ENCODE results near the gene DLG2. TPM values are rescaled to one million over a fixed set of nuclear protein-coding genes. Genes with fewer than 3 reads are reported as not detected.
A peak's percentile ranks its signal among the peaks of the same experiment; 100 is the strongest.

DLG2 gene
- total and polyA plus RNA-seq, 2 of the 8 experiments (the other 6 are each of a cell fraction or from before 2014, with no cell fraction given) = 1.7 to 14.3 TPM

DNA sequence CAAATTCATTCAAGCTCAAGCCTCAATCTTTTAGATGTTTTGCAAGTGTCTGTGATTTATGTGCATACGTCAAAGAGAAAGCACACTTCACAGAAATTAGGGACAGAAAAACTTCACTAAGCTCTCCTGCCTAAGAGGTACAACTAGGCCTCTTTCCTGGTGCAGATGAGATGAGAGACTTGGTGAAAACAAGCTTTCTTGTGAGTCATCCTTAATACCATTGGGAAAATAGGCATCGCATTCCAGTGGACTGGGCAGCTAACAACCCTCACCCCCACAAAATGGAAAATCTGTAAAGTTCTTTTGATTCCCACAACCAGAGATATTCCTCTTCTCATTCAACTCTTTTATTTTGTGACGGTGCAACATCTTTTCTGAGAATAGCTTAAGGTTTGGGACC, 1230.6 kb downstream of the DLG2 start:
- Histone ChIP-seq H2AK5ac (ENCODE audit: low read depth, low read length) (no peak overlapping the region), H3K23me2 (ENCODE audit: low read depth, low read length) (no peaks in the 10 kb centered on the region), H3K4ac (replicated peaks; ENCODE audit: insufficient read length, low read depth, low read length) (no peak overlapping the region), H4K20me1 (replicated peaks in 1 of 2; ENCODE audit: control insufficient read depth in 1 of 2, insufficient read depth in 2 of 2, low read length in 2 of 2) (no peaks in the 10 kb centered on the region), H3K23ac (ENCODE audit: insufficient read length) (no peak overlapping the region), H2BK15ac (ENCODE audit: low read length) (no peak overlapping the region), H2AFZ (ENCODE audit: low read length) (0 out of 2 replicates have a peak overlapping the region, but pooled peaks have one; percentile 35), H2BK120ac (replicated peaks; ENCODE audit: low read depth, low read length) (no peak overlapping the region), H3K4me3 (ENCODE audit: extremely low read depth in 1 of 4, insufficient read depth in 2 of 4, low read depth in 3 of 4, low read length in 4 of 4) (no peak overlapping the region), H3K79me1 (ENCODE audit: low read depth, low read length) (no peaks in the 10 kb centered on the region), H3K18ac (ENCODE audit: extremely low read depth, low read length) (no peak overlapping the region), H3K27ac (ENCODE audit: low read depth, low read length) (no peak overlapping the region), H3K27me3 (replicated peaks in 1 of 4; ENCODE audit: control insufficient read depth in 3 of 4, extremely low read depth in 1 of 4, insufficient read depth in 3 of 4, low read length in 3 of 4) (peaks cover 0 to 3% (median 0%) of the 10 kb centered on the region in 4 experiments; a peak in 1 of 7 replicates), H3K9me3 (ENCODE audit: insufficient read depth in 2 of 2, low read depth in 1 of 2, low read length in 1 of 2) (no peaks in the 10 kb centered on the region), H3K79me2 (ENCODE audit: control insufficient read depth in 1 of 2, insufficient read depth in 2 of 2, low read length in 2 of 2) (no peaks in the 10 kb centered on the region), H4K91ac (replicated peaks; ENCODE audit: insufficient read length, low read length) (no peak overlapping the region), H3K4me2 (ENCODE audit: insufficient read depth in 1 of 2, low read depth in 2 of 2, low read length in 2 of 2) (no peak overlapping the region), H3K4me1 (replicated peaks in 1 of 4; ENCODE audit: control insufficient read depth in 3 of 4, insufficient read depth in 4 of 4, low read length in 3 of 4) (no peaks in the 10 kb centered on the region), H4K8ac (ENCODE audit: extremely low read depth, insufficient read depth, low read length) (no peak overlapping the region), H3K36me3 (ENCODE audit: control insufficient read depth in 2 of 4, insufficient read depth in 4 of 4, low read length in 3 of 4) (no peaks in the 10 kb centered on the region), H3K9ac (replicated peaks in 1 of 4; ENCODE audit: extremely low read depth in 1 of 4, low read depth in 3 of 4, low read length in 3 of 4) (no peak overlapping the region), H2BK12ac (ENCODE audit: low read depth, low read length) (no peak overlapping the region), H2BK5ac (ENCODE audit: low read depth, low read length) (no peak overlapping the region), H2BK20ac (ENCODE audit: low read length) (no peak overlapping the region), H3K56ac (replicated peaks; ENCODE audit: insufficient read length, low read depth, low read length) (no peak overlapping the region), H3K14ac (ENCODE audit: insufficient read length) (no peak overlapping the region), H4K5ac (ENCODE audit: insufficient read length, low read depth, low read length) (no peak overlapping the region)
- DNase-seq (ENCODE audit: low read depth in 1 of 2, low spot score in 2 of 2) = no peak
- POLR2A ChIA-PET (ENCODE audit: partially characterized antibody) = no interaction called here
- CTCF ChIA-PET (ENCODE audit: partially characterized antibody) = interaction anchor here (0.7 to 7.7 kb wide), 15 partner anchors 15 to 560 kb away, joined by 3 to 112 read pairs (median 5); no protein-coding TSS in a partner anchor
- no peak for TF ChIP-seq HDAC2 (IDR thresholded peaks at IDR 0.05; ENCODE audit: borderline replicate concordance in 1 of 2, low read depth in 2 of 2, low read length in 2 of 2)
- TF ChIP-seq BACH1 (IDR thresholded peaks at IDR 0.05; ENCODE audit: low read length) = no peak
- TF ChIP-seq FOSL1 (IDR thresholded peaks at IDR 0.05; ENCODE audit: insufficient read depth, low read depth, low read length) = no peak
- TF ChIP-seq CEBPB (IDR thresholded peaks at IDR 0.05; ENCODE audit: low read depth, low read length) = no peak
- TF ChIP-seq, protein P1, sequence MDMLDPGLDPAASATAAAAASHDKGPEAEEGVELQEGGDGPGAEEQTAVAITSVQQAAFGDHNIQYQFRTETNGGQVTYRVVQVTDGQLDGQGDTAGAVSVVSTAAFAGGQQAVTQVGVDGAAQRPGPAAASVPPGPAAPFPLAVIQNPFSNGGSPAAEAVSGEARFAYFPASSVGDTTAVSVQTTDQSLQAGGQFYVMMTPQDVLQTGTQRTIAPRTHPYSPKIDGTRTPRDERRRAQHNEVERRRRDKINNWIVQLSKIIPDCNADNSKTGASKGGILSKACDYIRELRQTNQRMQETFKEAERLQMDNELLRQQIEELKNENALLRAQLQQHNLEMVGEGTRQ (IDR thresholded peaks at IDR 0.05; ENCODE audit: low read length) = no peak
- no peak for TF ChIP-seq TCF12 (IDR thresholded peaks at IDR 0.05; ENCODE audit: low read depth, low read length)
- TF ChIP-seq SIN3A (conservative IDR thresholded peaks at IDR 0.05 in 1 of 2, IDR thresholded peaks at IDR 0.05 in 1 of 2; ENCODE audit: low read depth in 1 of 2, low read length in 2 of 2) = no peak
- TF ChIP-seq, protein P2, sequence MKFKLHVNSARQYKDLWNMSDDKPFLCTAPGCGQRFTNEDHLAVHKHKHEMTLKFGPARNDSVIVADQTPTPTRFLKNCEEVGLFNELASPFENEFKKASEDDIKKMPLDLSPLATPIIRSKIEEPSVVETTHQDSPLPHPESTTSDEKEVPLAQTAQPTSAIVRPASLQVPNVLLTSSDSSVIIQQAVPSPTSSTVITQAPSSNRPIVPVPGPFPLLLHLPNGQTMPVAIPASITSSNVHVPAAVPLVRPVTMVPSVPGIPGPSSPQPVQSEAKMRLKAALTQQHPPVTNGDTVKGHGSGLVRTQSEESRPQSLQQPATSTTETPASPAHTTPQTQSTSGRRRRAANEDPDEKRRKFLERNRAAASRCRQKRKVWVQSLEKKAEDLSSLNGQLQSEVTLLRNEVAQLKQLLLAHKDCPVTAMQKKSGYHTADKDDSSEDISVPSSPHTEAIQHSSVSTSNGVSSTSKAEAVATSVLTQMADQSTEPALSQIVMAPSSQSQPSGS (IDR thresholded peaks at IDR 0.05; ENCODE audit: low read length) = no peak
- TF ChIP-seq EGR1 (IDR thresholded peaks at IDR 0.05; ENCODE audit: borderline replicate concordance, low read depth, low read length) = no peak
- TF ChIP-seq, protein P3, sequence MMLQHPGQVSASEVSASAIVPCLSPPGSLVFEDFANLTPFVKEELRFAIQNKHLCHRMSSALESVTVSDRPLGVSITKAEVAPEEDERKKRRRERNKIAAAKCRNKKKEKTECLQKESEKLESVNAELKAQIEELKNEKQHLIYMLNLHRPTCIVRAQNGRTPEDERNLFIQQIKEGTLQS (IDR thresholded peaks at IDR 0.05; ENCODE audit: insufficient read depth, low read depth, low read length) = no peak
- WGBS, 2 experiments (ENCODE audit: extremely low coverage in 1 of 2, insufficient coverage in 1 of 2, insufficient read length in 1 of 2, insufficient replicate concordance in 2 of 2, low coverage in 1 of 2, low lambda C conversion rate in 2 of 2, missing lambda C conversion rate in 1 of 2) = 92% methylated on average over 3 of the region's 3 CpGs; no CpG with 5 or more reads in 1 of the 2 experiments
- no peak for FAIRE-seq
